Stomach (tissue), 4 donors: Measurements from ENCODE around the gene JAKMIP1.

ENCODE experiments used
- EP300 ChIP-seq: sonication (generic); formaldehyde crosslinking; IDR thresholded peaks from one replicate; pipeline ENCODE4 v1.6.1; 2017; ENCODE audit warnings: antibody characterized with exemption
- POLR2A ChIP-seq, 4 donors: fragments of 450-650 bp; IDR thresholded peaks; one replicate each; pipeline ENCODE4 v1.6.1; 2016; ENCODE audit warnings: antibody characterized with exemption in 4 of 4, control low read depth in 2 of 4, mild to moderate bottlenecking in 1 of 4, moderate library complexity in 1 of 4
- TF ChIP-seq, protein P1 (sequence below), 7 experiments: fragments of 450-650 bp in 4 of 7; fragments of 200-600 bp in 3 of 7; sonication (generic) in 3 of 7; IDR thresholded peaks; one replicate each; pipeline ENCODE4 v1.5.1; 2016 to 2019; ENCODE audit warnings: antibody characterized with exemption in 7 of 7, control low read depth in 2 of 7, mild to moderate bottlenecking in 1 of 7

DNA sequence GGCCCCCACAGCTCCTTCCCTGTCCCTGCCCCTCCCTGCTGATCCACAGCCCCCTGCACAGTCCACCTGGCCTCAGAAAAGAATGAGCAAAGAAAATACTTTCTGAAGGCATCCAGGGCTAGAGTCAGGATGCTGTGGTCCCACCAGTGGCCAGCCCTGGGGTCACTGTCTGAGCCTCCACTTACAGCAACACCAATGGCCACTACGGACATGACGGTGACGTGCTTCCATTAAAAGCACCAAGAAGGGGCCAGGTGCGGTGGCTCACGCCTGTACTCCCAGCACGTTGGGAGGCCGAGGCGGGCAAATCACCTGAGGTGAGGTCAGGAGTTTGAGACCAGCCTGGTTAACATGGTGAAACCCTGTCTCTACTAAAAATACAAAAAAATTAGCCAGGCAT is 4.0 kb downstream of the JAKMIP1 start:
- no peak for TF ChIP-seq POLR2A (IDR thresholded peaks at IDR 0.05)
- TF ChIP-seq, protein P1, sequence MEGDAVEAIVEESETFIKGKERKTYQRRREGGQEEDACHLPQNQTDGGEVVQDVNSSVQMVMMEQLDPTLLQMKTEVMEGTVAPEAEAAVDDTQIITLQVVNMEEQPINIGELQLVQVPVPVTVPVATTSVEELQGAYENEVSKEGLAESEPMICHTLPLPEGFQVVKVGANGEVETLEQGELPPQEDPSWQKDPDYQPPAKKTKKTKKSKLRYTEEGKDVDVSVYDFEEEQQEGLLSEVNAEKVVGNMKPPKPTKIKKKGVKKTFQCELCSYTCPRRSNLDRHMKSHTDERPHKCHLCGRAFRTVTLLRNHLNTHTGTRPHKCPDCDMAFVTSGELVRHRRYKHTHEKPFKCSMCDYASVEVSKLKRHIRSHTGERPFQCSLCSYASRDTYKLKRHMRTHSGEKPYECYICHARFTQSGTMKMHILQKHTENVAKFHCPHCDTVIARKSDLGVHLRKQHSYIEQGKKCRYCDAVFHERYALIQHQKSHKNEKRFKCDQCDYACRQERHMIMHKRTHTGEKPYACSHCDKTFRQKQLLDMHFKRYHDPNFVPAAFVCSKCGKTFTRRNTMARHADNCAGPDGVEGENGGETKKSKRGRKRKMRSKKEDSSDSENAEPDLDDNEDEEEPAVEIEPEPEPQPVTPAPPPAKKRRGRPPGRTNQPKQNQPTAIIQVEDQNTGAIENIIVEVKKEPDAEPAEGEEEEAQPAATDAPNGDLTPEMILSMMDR (IDR thresholded peaks at IDR 0.05), result no peak
- TF ChIP-seq EP300, result no peak
